ENCODE measurements around the gene TNN. TPM values are rescaled to one million over a fixed set of nuclear protein-coding genes. Genes with fewer than 3 reads are reported as not detected.

The TNN gene
- total RNA-seq, 1 donor from 2014 or later, result 0.26 TPM

DNA sequence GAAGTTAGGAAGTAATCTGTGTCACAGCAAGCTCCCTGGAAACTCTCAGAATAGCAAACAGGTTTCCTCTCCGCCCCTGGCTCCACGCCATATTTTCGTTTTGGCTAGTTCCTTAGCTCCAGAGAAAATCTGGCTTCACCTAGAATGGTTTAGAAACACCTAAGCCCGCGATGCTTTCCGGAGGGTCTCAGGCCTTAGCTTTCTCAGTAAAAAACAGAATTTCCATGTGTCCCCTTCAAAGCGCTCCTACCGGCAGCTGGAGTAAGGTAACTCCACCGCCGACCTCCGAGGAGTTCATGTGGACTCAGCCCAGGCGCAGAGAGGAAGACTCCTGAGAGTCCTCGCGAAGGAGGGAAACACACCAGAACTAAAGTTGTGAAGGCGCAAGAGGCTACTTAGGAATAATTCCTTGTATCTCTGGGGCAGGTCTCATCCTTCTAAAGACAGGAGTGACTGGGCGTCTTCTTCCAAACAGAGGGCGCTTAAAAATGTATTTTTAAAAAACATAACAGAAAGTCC lies 124.5 kb downstream of the TNN start:
- H3K36me3 Mint-ChIP-seq (ENCODE audit: low read depth), result no peaks in the 10 kb centered on the region
- H3K27ac Mint-ChIP-seq (ENCODE audit: unreplicated experiment), result no peak overlapping the region
- H3K9me3 Mint-ChIP-seq, result no peaks in the 10 kb centered on the region
- peaks cover 4% of the 10 kb centered on the region for H3K4me1 Mint-ChIP-seq
- TF ChIP-seq CTCF (conservative IDR thresholded peaks at IDR 0.05), result no peak
- peak overlapping the region; percentile 88 for H3K4me3 Mint-ChIP-seq
- DNase-seq (ENCODE audit: low read depth, low spot score), result no peak
- peaks cover 64% of the 10 kb centered on the region for H3K27me3 Mint-ChIP-seq (ENCODE audit: low read depth)

- DNase-seq (ENCODE audit: low read depth, low spot score), result peak; percentile 39
- no peaks in the 10 kb centered on the region for H3K36me3 Mint-ChIP-seq (ENCODE audit: low read depth)
- peaks cover 11% of the 10 kb centered on the region for H3K4me1 Mint-ChIP-seq
- H3K9me3 Mint-ChIP-seq, result no peaks in the 10 kb centered on the region
- TF ChIP-seq CTCF (conservative IDR thresholded peaks at IDR 0.05), result no peak
- H3K27ac Mint-ChIP-seq (ENCODE audit: unreplicated experiment), result no peak within 1 kb of the TSS
- peak within 1 kb of the TSS; percentile 88 for H3K4me3 Mint-ChIP-seq
- H3K27me3 Mint-ChIP-seq (ENCODE audit: low read depth), result peaks cover 58% of the 10 kb centered on the region
Measured at GRCh38 chr1:175192630-175193526, 125.2 kb downstream of the TNN start, which contains the start of gene KIAA0040. Gene KIAA0040 (minus strand): TSS chr1:175192776. CDS start chr1:175161013, 31,763 bp downstream.

GRCh38 chr1:175193527-175193910 lies 125.9 kb downstream of the TNN start:
- no peaks in the 10 kb centered on the region for H3K9me3 Mint-ChIP-seq
- H3K27ac Mint-ChIP-seq (ENCODE audit: unreplicated experiment), result no peak overlapping the region
- H3K36me3 Mint-ChIP-seq (ENCODE audit: low read depth), result no peaks in the 10 kb centered on the region
- peaks cover 11% of the 10 kb centered on the region for H3K4me1 Mint-ChIP-seq
- TF ChIP-seq CTCF (conservative IDR thresholded peaks at IDR 0.05), result no peak
- peaks cover 58% of the 10 kb centered on the region for H3K27me3 Mint-ChIP-seq (ENCODE audit: low read depth)
- peak overlapping the region; percentile 84 for H3K4me3 Mint-ChIP-seq
- DNase-seq (ENCODE audit: low read depth, low spot score), result no peak

DNA sequence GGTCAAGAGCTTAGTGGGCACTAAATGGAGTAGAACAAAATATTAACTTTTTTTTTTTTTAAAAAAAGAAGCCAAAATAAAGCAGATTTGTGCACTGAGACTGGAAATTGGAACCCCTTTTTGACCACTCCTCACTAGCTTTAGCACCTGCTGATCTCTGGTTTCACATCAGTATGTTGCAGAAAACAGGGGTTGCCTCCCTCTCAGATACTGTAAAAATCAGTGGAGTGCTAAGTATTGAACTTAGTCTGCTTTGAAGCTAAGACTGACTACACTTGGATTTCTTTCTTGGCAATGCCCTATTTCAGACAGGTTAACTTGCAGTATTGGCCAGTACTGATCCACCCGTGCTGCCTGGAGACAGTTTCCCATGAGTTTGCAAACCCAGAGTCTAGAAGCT lies 127.6 kb downstream of the TNN start:
- no peaks in the 10 kb centered on the region for H3K36me3 Mint-ChIP-seq (ENCODE audit: low read depth)
- H3K27me3 Mint-ChIP-seq (ENCODE audit: low read depth), result peaks cover 44% of the 10 kb centered on the region
- H3K27ac Mint-ChIP-seq (ENCODE audit: unreplicated experiment), result no peak overlapping the region
- no peak overlapping the region for H3K4me3 Mint-ChIP-seq
- no peak for TF ChIP-seq CTCF (conservative IDR thresholded peaks at IDR 0.05)
- H3K4me1 Mint-ChIP-seq, result peaks cover 11% of the 10 kb centered on the region
- no peak for DNase-seq (ENCODE audit: low read depth, low spot score)
- no peaks in the 10 kb centered on the region for H3K9me3 Mint-ChIP-seq

DNA sequence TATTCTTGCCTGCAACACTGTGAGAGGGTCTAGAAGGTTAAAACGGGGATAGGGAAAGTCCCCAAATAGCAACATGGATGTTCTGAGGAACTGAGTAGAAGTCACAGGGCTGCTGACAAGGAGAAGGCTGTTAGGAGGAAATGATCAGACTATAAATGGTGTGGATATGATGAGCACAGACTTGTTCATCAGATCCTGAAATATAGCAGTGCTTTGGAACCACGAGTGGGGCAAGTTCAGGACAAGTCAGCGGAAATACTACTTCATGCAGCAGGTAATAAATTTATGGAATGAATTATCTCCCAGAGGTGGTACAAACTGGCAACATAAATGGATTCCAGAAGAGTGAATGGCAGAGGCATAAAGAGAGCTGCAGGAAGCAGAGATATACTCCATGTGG lies 128.2 kb downstream of the TNN start:
- no peak for TF ChIP-seq CTCF (conservative IDR thresholded peaks at IDR 0.05)
- peaks cover 11% of the 10 kb centered on the region for H3K4me1 Mint-ChIP-seq
- H3K4me3 Mint-ChIP-seq, result no peak overlapping the region
- H3K27ac Mint-ChIP-seq (ENCODE audit: unreplicated experiment), result no peak overlapping the region
- no peaks in the 10 kb centered on the region for H3K9me3 Mint-ChIP-seq
- H3K27me3 Mint-ChIP-seq (ENCODE audit: low read depth), result peaks cover 39% of the 10 kb centered on the region
- no peak for DNase-seq (ENCODE audit: low read depth, low spot score)
- no peaks in the 10 kb centered on the region for H3K36me3 Mint-ChIP-seq (ENCODE audit: low read depth)

Data from neural crest cell (in vitro differentiated cells).